Keratinocyte (primary cell): ENCODE results near the gene SRPK1.

Experiments used
- EZH2 ChIP-seq: IDR thresholded peaks from one replicate; pipeline ENCODE4 v1.6.1; 2012; ENCODE audit warnings: inconsistent platforms, mild to moderate bottlenecking, low read length, moderate library complexity
- TF ChIP-seq, protein P1 (sequence below), 3 experiments: IDR thresholded peaks in 1 of 3; conservative IDR thresholded peaks in 1 of 3; optimal IDR thresholded peaks in 1 of 3; 2 replicates in 2 of 3; 3 replicates in 1 of 3; pipeline versions ENCODE3 to v1.5.1; 2011; ENCODE audit warnings: low read length in 3 of 3, mild to moderate bottlenecking in 3 of 3, moderate library complexity in 2 of 3, control low read depth in 1 of 3, inconsistent platforms in 1 of 3; ENCODE audit not compliant: insufficient read depth in 2 of 3; ENCODE audit errors: extremely low read depth in 1 of 3

DNA sequence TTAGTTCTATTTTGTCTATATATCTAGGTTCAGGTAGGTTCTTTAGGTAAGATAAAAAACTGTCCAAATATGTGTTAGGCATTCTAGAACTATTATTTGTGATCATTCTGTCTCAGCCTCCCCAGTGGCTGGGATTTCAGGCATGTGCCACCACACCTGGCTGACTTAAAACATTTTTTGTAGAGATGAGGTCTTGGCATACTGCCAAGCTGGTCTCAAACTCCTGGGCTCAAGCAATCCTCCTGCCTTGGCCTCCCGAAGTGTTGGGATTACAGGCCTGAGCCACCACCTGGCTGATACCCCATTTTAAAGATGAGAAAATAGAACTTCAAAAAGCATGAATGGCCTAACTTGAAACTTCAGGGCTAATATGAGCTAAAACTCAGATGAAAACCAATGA lies 81.9 kb downstream of the SRPK1 start:
- TF ChIP-seq, protein P1, sequence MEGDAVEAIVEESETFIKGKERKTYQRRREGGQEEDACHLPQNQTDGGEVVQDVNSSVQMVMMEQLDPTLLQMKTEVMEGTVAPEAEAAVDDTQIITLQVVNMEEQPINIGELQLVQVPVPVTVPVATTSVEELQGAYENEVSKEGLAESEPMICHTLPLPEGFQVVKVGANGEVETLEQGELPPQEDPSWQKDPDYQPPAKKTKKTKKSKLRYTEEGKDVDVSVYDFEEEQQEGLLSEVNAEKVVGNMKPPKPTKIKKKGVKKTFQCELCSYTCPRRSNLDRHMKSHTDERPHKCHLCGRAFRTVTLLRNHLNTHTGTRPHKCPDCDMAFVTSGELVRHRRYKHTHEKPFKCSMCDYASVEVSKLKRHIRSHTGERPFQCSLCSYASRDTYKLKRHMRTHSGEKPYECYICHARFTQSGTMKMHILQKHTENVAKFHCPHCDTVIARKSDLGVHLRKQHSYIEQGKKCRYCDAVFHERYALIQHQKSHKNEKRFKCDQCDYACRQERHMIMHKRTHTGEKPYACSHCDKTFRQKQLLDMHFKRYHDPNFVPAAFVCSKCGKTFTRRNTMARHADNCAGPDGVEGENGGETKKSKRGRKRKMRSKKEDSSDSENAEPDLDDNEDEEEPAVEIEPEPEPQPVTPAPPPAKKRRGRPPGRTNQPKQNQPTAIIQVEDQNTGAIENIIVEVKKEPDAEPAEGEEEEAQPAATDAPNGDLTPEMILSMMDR (optimal IDR thresholded peaks at IDR 0.05 in 1 of 3, IDR thresholded peaks at IDR 0.05 in 1 of 3, conservative IDR thresholded peaks at IDR 0.05 in 1 of 3; ENCODE audit: extremely low read depth in 1 of 3, insufficient read depth in 2 of 3, low read length in 3 of 3): no peak
- no peak for TF ChIP-seq EZH2
